Measurements from ENCODE around the gene BLM. TPM values are rescaled to one million over a fixed set of nuclear protein-coding genes. Genes with fewer than 3 reads are reported as not detected.
"Not testable (repeated sequence)": the region's sequence is repeated elsewhere in the genome, so short reads cannot be mapped to it uniquely, and the experiment has no call there.

The BLM gene
- polyA plus RNA-seq, 4 donors, result 10.3 to 14.4 (median 12.3) TPM

DNA sequence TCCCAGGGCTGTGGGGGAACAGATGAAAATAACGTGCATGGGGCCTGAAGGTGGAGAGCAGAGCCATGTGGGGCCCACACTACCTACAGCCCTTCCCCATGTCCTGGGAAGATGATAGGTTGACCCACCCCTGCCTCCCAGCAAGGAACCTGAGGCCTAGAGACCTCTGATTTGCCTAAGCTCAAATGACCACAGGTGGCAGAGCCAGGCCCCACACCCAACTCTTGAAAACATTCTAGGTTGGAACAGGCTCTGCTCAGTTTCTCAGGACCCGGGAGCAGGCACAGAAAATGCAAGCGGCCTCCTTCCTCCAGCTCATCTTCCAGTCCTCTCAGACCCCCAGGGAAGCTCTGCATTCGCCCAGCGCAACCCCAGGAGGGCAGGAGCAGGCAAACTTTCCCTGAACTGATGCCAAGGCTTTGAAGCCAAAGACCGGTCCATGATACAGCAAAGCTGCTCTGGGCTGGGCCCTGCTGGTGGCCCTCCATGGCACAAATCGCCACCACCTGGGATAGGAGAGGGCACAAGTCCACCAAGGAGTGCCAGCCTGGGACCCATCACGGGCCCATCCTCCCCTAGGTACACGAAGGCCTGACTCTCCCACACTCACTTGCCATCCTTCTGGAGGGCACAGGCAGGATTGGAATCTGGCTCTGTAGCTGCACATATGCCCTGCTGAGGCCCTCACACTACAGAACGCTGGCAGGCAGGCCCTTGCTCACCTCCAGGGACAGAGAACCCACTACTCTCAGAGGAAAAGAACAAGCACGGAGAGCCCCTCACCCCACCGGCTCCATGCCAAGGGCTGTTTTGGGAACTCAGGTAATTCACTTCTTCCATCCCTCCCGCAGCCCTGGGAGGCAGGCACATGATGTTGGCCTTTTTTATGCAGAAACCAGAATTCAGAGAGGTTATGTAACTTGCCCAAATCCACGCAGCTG lies 100.2 kb downstream of the BLM start:
- DNase-seq (ENCODE audit: low read depth in 4 of 4, low spot score in 3 of 4), result no peak

DNA sequence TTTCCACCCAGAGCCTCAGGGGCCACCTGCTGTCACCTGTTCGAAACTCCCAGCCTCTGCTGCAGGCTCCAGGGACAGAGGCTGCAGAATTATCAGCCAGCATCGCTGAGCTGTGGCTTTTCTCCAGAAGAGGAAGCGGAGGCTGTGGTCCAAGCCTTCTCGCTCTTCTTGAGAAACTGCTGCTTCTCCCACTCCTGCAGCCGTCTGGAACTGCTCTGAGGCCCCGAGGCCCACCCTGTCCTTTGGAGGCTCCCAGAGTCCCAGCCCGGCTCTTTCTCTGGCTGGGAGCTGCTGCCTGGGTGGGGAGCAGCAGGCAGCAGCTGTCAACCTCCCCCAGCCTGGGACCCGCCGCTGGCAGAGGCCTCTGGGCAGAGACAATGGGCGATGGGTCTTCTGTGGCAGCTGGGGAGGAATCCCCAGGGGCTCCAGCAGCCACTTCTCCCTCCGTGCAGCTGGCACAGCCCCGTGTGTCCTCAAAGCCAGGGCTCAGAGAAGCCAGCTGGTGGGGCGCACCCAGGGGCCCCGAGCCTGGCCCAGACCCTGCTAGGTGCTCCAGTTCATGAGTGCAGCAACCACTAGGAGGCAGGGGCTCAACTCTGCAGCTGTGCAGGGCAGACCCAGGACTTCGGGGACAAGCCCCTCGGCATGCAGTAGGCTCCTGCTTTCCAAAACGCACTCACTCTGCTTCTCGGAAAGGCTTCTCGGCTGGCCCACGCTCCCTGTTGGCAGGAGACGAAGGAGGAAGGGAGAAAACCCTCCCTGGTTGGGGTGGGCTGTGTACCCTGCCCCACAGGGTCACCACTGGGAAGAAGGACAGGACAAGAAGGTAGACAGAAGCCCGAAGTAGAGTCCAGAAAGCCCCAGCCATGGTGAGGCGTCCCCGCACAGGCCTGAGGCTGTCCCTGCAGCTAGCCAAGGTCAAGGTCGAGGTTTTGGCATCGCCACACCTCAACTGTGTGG lies 101.4 kb downstream of the BLM start:
- no peak for DNase-seq (ENCODE audit: low read depth in 4 of 4, low spot score in 3 of 4)

DNA sequence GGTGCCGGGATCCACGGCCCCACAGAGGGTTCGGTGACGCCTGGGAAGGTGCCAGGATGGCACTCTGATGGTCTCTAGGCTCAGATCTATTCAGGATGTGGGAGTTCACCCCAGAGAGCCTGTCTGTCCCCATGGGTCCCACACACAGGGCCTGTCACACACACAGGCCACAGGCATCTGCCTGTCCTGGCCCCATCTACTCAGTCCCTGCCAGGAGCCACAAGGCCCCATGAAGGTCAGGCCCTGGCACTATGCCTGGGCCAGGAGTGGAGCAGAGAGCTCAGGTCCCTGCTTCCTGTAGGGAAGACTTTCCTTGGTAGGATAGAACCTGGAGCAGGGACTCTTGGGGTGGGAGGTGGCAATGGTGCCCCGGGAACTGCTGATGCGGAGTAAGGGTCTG lies 102.2 kb downstream of the BLM start:
- DNase-seq (ENCODE audit: low read depth in 4 of 4, low spot score in 3 of 4), result no peak

GRCh38 chr15:90819850-90820249 lies 102.7 kb downstream of the BLM start:
- no peak for DNase-seq (ENCODE audit: low read depth in 4 of 4, low spot score in 3 of 4)

DNA sequence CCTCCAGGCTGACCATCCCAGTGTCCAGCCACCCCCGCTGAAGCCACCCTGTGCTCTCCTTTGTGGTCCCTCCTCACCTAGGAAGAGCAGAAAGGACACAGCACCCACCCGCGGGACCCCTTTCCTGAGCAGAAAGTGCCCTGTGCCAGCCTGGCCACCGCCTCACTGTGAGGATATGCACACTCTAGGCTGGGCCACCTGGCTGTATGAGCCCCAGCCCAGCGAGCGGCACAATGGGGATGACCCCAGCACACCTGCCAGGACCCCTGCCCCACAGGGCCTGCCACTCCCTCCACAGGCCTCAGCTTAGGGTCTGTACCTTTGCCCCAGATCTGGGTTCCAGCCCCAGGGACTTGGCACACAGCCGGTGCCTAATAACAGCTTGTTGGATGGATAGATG lies 103.3 kb downstream of the BLM start:
- DNase-seq (ENCODE audit: low read depth in 4 of 4, low spot score in 3 of 4), result no peak

DNA sequence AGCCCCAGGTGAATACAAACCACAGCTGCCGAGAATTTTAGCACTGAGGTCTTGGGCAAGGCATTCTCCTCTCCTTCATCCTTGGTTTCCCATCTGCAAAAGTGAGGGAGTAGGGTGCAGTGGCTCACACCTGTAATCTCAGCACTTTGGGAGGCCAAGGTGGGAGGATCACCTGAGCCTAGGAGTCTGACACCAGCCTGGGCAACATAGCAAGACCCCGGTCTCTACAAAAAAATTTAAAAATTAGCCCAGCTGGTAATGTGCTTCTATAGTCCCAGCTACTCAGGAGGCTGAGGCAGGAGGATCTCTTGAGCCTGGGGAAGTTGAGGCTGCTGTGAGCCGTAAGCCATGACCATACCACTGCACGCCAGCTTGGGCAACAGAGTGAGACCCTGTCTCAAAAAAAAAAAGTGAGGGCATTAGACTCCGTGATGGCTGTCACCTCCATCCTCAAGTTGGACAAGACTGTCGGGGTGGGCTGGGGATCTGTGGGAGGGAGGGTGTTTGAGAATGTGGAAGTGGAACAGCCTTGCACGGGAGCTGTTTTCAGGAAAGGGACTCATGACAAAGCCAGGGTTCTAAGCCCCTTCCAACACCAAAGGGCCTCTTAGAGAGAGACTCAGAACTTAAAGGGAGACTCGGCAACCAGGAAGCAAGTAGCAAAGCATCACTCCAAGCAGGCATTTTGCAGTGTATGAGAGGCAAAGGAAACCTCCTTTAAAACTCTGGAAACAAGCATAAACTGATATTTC lies 105.2 kb downstream of the BLM start:
- DNase-seq (ENCODE audit: low read depth in 4 of 4, low spot score in 3 of 4), result no peak

DNA sequence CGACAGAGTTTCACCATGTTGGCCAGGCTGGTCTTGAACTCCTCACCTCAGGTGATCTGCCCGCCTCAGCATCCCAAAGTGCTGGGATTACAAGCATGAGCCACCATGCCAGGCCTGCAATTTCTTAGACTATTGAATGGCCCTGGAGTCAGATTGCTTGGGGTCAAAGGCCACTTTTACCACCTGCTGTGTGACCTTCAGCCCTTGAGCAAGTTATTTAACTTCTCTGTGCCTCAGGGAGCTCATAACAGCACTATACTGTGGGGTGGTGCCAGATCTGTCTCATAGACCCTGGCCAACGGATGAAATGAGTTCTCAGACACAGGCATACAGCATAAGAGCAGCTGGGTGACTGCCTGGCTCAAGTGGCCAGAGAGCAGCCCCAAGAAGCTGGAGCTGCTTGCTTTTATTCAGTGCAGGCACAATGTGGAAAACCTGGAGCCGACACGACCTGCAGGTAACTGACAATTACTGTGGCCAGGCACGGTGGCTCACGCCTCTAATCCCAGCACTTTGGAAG lies 106.4 kb downstream of the BLM start:
- DNase-seq (ENCODE audit: low read depth in 4 of 4, low spot score in 3 of 4), result no peak

- not testable (repeated sequence) for DNase-seq (ENCODE audit: low read depth in 4 of 4, low spot score in 3 of 4)
These were observed 108.2 kb downstream of the BLM start for GRCh38 chr15:90825115-90825899.

DNA sequence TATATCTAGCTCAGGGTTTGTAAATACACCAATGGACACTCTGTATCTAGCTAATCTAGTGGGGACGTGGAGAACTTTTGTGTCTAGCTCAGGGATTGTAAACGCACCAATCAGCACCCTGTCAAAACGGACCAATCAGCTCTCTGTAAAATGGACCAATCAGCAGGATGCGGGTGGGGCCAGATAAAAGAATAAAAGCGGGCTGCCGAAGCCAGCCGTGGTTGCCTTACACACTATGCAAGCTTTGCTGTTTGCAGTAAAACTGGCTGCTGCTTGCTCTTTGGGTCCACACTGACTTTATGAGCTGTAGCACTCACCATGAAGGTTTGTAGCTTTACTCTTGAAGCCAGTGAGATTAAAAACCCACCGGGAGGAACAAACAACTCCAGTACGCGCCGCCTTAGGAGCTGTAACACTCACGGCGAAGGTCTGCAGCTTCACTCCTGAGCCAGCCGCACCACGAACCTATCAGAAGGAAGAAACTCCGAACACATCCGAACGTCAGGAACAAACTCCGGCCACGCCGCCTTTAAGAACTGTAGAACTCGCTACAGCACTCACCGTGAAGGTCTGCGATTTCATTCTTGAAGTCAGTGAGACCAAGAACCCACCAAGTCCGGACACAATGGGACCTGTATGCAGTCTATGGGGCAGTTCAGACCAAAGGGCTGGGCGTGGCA lies 109.2 kb downstream of the BLM start:
- DNase-seq (ENCODE audit: low read depth in 4 of 4, low spot score in 3 of 4), result not testable (repeated sequence)

GRCh38 chr15:90826886-90827435 lies 109.8 kb downstream of the BLM start:
- DNase-seq (ENCODE audit: low read depth in 4 of 4, low spot score in 3 of 4), result no peak

DNA sequence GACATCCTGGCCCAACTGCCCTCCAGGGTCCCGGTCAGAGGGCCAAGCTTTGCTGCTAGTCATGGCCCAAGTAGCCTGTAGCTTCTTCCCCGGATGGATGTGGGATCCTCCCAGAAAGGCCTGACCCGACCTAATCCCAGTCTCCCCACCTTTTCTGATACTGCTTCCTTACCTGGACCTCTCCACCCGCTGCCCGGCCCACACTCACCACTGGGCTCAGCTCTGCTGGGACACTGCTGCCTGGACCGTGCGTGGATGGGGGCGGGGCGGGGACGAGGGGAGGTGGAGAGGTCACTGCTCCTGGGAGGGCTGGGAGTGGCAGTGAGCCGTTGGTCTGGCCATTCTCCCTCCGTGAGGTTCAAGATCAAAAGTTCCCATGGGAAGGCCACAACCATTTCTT lies 111.0 kb downstream of the BLM start:
- DNase-seq (ENCODE audit: low read depth in 4 of 4, low spot score in 3 of 4), result no peak

DNA sequence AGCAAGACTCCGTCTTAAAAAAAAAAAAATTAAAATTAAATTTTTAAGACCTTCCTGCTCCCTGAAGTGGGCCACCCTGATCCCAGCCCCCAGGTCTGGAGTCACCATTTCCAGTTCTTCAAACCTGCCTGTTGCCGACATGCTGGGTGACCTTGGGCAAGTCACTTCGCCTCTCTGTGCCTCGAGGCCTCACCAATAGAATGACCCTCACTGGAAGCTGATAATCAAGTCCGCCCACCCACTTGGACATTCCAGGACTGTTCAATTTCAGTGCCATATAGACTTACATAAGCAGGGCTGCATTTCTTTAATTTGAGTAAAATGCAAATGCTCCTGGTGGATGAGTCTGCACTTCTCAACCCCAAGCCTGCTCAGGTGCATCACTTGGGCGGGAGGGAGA lies 112.0 kb downstream of the BLM start:
- no peak for DNase-seq (ENCODE audit: low read depth in 4 of 4, low spot score in 3 of 4)

DNA sequence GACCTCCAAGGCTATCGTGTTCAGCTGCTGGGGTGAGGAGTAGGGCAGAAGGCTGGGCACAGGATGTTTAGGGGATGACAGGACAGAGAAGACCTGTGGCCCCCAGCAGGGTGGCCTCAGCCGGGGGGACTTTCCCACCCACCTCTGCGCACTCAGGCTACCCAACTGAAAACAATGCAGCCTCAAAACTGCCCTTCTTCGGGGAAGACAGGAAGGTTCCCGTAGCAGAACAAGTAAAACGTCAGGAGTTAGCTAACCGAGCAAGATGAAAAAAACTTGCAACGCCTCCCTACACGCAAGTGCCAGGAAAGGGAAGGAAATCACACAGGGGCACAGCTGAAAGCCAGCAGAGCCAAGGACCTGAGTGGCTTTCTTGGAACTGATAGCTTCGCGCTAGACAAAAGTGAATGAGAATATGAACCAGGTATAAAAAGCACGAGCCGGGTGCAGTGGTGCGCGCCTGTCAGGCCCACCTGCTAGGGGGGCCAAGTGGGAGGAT lies 112.8 kb downstream of the BLM start:
- no peak for DNase-seq (ENCODE audit: low read depth in 4 of 4, low spot score in 3 of 4)

GRCh38 chr15:90834626-90835025 lies 117.5 kb downstream of the BLM start:
- no peak for DNase-seq (ENCODE audit: low read depth in 4 of 4, low spot score in 3 of 4)

GRCh38 chr15:90836296-90836871 lies 119.2 kb downstream of the BLM start:
- no peak for DNase-seq (ENCODE audit: low read depth in 4 of 4, low spot score in 3 of 4)

DNA sequence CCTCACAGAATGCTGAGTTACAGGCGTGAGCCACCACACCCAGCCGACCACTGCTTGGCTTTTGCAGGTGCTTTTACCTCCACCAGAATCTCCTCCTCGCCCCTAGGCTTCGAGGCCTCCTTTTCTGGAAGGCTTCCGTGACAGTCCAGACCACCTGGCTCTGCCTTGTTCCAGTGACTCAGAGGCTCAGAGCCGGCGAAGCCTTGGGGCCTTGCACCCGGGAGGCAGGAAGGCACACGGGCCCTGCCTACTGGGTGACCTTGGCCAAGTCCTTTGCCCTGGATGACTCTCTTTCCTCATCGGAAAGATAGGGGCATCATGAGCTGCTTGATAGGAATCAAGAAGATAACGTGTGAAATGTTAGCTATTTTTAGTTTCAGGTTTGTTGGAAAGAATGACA lies 119.9 kb downstream of the BLM start:
- no peak for DNase-seq (ENCODE audit: low read depth in 4 of 4, low spot score in 3 of 4)

- DNase-seq (ENCODE audit: low read depth in 4 of 4, low spot score in 3 of 4), result no peak
These were observed 121.0 kb downstream of the BLM start for GRCh38 chr15:90838139-90838538.

GRCh38 chr15:90838544-90838943 lies 121.4 kb downstream of the BLM start:
- no peak for DNase-seq (ENCODE audit: low read depth in 4 of 4, low spot score in 3 of 4)

Measured in right renal pelvis (tissue), 4 donors.